Mucosa of descending colon (tissue), 3 donors: ENCODE results near the gene EMC10. TPM values are rescaled to one million over a fixed set of nuclear protein-coding genes. Genes with fewer than 3 reads are reported as not detected.
A peak's percentile ranks its signal among the peaks of the same experiment; 100 is the strongest.

Source experiments
- ATAC-seq: fragments of 200-7000 bp; cut with Tn5 transposase; one replicate; pipeline ENCODE4 v1.9.1; 2020; ENCODE audit warnings: mild to moderate bottlenecking, moderate library complexity
- DNase-seq, 3 donors: peaks; one replicate each; pipeline ENCODE4 v3.0.0-alpha.2; 2020
- H3K36me3 ChIP-seq: fragments of 200-600 bp; one replicate; pipeline ENCODE4 v1.8.0; 2021; ENCODE audit warnings: low read depth, mild to moderate bottlenecking
- H3K4me1 ChIP-seq: fragments of 200-600 bp; one replicate; pipeline ENCODE4 v1.8.0; 2021; ENCODE audit warnings: low read depth, mild to moderate bottlenecking
- H3K4me3 ChIP-seq: fragments of 200-600 bp; one replicate; pipeline ENCODE4 v1.8.0; 2021; ENCODE audit warnings: mild to moderate bottlenecking
- H3K9me3 ChIP-seq: fragments of 200-600 bp; one replicate; pipeline ENCODE4 v1.8.0; 2021; ENCODE audit warnings: mild to moderate bottlenecking
- CTCF ChIP-seq: fragments of 200-600 bp; IDR thresholded peaks from one replicate; pipeline ENCODE4 v1.8.0; 2022; ENCODE audit warnings: antibody characterized with exemption, mild to moderate bottlenecking
- intact Hi-C, 2 donors: fragments of 100-400 bp; cut with DNase I in 1 of 2; cut with micrococcal nuclease in 1 of 2; formaldehyde crosslinking; loops; one replicate each; pipeline versions ENCODE4 v1.11.0 to v1.11.1; 2022; cut with DNase I, micrococcal nuclease
- total RNA-seq, 3 donors: library from RNA; stranded (reverse); fragmentation: NEBNext Ultra II Directional in 2 of 3; extraction: Animal tissue kit (Norgen Biotek cat#: 25700) in 2 of 3; gene quantifications; one replicate each; pipeline versions ENCODE4 v1.2.1 to v1.2.4, GENCODE V29; 2021 to 2023
- donor health status: DM: no; HTN: no; CAD: no; lungs with moderate emphysema.
- donor health status: DM: no; HTN: no; CAD: no.
- donor health status: DM: no; HTN: yes; CAD: no.

EMC10 gene
- total RNA-seq, 3 donors from 2014 or later, result 79.6 to 121 (median 108) TPM

GRCh38 chr19:50497022-50497405 lies 20.7 kb downstream of the EMC10 start:
- Histone ChIP-seq H3K4me1 (no peaks in the 10 kb centered on the region), H3K9me3 (no peaks in the 10 kb centered on the region), H3K4me3 (no peak overlapping the region), H3K36me3 (no peaks in the 10 kb centered on the region)
- no peak for TF ChIP-seq CTCF
- no peak for ATAC-seq
- intact Hi-C loops, result no loop called here
- DNase-seq, result peak in 1 of 3 donors; percentile 13

- ATAC-seq, result no peak
- DNase-seq, result no peak
- Histone ChIP-seq H3K36me3 (no peaks in the 10 kb centered on the region), H3K4me1 (no peaks in the 10 kb centered on the region), H3K4me3 (no peak overlapping the region), H3K9me3 (no peaks in the 10 kb centered on the region)
- no peak for TF ChIP-seq CTCF
- intact Hi-C loops, result no loop called here
Measured at GRCh38 chr19:50498219-50499056, 22.1 kb downstream of the EMC10 start.

- no peaks in the 10 kb centered on the region for H3K9me3 ChIP-seq
- no peaks in the 10 kb centered on the region for H3K4me1 ChIP-seq
- no peak for TF ChIP-seq CTCF
- DNase-seq (peak in 1 of 3 donors; percentile 48), ATAC-seq (peak; percentile 34)
- no peaks in the 10 kb centered on the region for H3K36me3 ChIP-seq
- intact Hi-C loops, result no loop called here
- H3K4me3 ChIP-seq, result no peak overlapping the region
Measured at GRCh38 chr19:50500060-50500752, 23.9 kb downstream of the EMC10 start.

- intact Hi-C loops, result no loop called here
- H3K4me3 ChIP-seq, result no peak overlapping the region
- no peaks in the 10 kb centered on the region for H3K9me3 ChIP-seq
- no peaks in the 10 kb centered on the region for H3K4me1 ChIP-seq
- DNase-seq (peak in 1 of 3 donors; percentile 28), ATAC-seq (peak; percentile 26)
- H3K36me3 ChIP-seq, result no peaks in the 10 kb centered on the region
- TF ChIP-seq CTCF, result no peak
Measured at GRCh38 chr19:50500753-50501151, 24.4 kb downstream of the EMC10 start.

GRCh38 chr19:50501186-50501567 lies 24.9 kb downstream of the EMC10 start:
- DNase-seq, result peak in 1 of 3 donors; percentile 31
- ATAC-seq, result peak; percentile 55
- no peaks in the 10 kb centered on the region for H3K36me3 ChIP-seq
- no peaks in the 10 kb centered on the region for H3K9me3 ChIP-seq
- TF ChIP-seq CTCF, result no peak
- H3K4me3 ChIP-seq, result no peak overlapping the region
- no peaks in the 10 kb centered on the region for H3K4me1 ChIP-seq
- intact Hi-C loops, result no loop called here
